Measurements from ENCODE around the gene ITIH4. TPM values are rescaled to one million over a fixed set of nuclear protein-coding genes. Genes with fewer than 3 reads are reported as not detected.

Gene ITIH4
- total and polyA plus RNA-seq, 11 donors, result 0.76 to 11.2 (median 4.2) TPM

DNA sequence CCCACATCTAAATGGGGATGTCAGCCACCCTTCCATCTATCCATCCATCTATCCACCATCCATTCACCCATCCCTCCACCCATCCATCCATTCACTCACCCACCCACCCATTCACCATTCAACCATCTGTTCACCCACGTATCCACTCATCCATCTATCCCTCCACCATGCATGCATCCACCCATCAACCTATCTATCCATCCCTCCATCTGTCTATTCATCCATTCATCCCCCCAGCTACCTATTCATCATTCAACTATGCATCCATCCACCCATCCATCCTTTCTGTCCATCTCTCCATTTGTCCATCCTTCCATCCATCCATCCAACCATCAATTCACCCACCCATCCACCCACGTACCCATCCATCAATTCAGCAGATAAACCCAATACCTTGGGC lies 21.3 kb downstream of the ITIH4 start:
- Histone ChIP-seq H3K36me3 (no peaks in the 10 kb centered on the region), H3K27ac (no peak overlapping the region), H3K27me3 (no peaks in the 10 kb centered on the region), H3K4me3 (no peak overlapping the region), H3K9me3 (no peaks in the 10 kb centered on the region), H3K4me1 (no peaks in the 10 kb centered on the region)
- ATAC-seq (no peak), DNase-seq (no peak)
- intact Hi-C loops (cut with DNase I), result no loop called here
- WGBS, 4 donors, result 73 to 86% (median 80%) methylated on average over 2 of the region's 2 CpGs
- no peak for TF ChIP-seq POLR2A (IDR thresholded peaks at IDR 0.05)

DNA sequence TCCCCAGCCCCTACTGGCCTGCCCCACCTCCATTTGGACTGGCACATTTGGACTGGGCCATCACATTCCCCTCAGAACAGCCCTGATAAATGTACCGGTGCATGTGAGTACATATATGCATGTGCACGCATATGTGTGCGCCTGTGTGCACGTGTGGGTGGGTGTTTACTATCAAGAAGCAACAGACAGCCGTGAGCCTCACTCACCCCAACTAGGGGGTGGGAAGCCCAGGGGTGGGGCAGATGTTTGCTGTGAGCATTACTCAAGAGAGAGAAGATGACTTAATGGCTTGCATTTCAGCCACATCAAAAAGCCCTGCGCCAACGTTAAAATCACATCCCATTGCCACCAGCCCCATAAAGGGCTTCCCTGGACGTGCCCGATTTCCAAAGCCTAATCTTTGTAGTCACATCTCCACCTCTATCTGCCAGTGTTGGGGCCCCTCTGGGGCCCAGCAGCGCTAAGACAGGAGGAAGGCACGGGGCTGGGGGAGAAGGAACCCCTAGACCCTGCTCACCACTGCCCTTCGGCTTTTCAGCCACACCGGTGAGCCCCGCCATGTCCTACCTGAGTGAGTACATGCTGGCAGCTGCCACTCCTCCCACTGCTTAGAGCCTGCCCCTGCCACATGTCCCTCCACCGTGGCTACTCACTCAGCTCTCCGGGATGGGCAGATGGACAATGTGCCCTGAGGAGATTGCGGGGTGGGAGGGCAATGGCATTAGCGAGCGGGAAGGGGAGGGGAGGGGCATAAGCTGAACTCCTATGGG lies 25.0 kb downstream of the ITIH4 start:
- Histone ChIP-seq H3K4me1 (no peaks in the 10 kb centered on the region), H3K9me3 (no peaks in the 10 kb centered on the region), H3K36me3 (no peaks in the 10 kb centered on the region), H3K4me3 (no peak overlapping the region), H3K27me3 (no peaks in the 10 kb centered on the region), H3K27ac (no peak overlapping the region)
- 79 to 81% (median 80%) methylated on average over 17 to 19 of the region's 19 CpGs for WGBS, 4 donors
- intact Hi-C loops (cut with DNase I), result no loop called here
- DNase-seq (no peak), ATAC-seq (no peak)
- TF ChIP-seq, protein P1, sequence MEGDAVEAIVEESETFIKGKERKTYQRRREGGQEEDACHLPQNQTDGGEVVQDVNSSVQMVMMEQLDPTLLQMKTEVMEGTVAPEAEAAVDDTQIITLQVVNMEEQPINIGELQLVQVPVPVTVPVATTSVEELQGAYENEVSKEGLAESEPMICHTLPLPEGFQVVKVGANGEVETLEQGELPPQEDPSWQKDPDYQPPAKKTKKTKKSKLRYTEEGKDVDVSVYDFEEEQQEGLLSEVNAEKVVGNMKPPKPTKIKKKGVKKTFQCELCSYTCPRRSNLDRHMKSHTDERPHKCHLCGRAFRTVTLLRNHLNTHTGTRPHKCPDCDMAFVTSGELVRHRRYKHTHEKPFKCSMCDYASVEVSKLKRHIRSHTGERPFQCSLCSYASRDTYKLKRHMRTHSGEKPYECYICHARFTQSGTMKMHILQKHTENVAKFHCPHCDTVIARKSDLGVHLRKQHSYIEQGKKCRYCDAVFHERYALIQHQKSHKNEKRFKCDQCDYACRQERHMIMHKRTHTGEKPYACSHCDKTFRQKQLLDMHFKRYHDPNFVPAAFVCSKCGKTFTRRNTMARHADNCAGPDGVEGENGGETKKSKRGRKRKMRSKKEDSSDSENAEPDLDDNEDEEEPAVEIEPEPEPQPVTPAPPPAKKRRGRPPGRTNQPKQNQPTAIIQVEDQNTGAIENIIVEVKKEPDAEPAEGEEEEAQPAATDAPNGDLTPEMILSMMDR (IDR thresholded peaks at IDR 0.05), result no peak
- no peak for TF ChIP-seq POLR2A (IDR thresholded peaks at IDR 0.05)

DNA sequence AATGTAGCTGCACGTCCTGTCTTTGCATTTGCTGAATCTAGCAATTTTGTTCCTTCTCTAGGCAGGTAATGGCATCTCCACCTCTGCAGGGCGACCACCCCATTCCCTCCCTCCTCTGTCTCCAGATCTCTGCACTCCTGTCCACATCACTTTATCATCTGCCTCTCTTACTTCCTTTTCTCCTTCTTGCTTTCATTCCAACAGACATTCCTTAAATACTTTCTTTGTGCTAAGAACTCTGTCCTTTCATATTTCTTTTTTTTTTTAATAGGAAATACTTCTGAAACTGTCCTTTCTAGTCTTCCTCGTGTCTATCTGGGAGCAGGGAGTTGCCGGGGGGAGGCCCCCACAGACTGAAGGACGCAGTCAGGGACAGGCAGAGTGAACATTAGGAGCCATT lies 28.6 kb downstream of the ITIH4 start:
- Histone ChIP-seq H3K4me3 (no peak overlapping the region), H3K27me3 (no peaks in the 10 kb centered on the region), H3K9me3 (no peaks in the 10 kb centered on the region), H3K27ac (no peak overlapping the region), H3K36me3 (no peaks in the 10 kb centered on the region), H3K4me1 (no peaks in the 10 kb centered on the region)
- WGBS, 4 donors, result 67 to 74% (median 70%) methylated on average over 5 of the region's 5 CpGs
- no peak for TF ChIP-seq POLR2A (IDR thresholded peaks at IDR 0.05)
- TF ChIP-seq, protein P1 (IDR thresholded peaks at IDR 0.05), result no peak
- DNase-seq (no peak), ATAC-seq (no peak)
- intact Hi-C loops (cut with DNase I), result no loop called here

DNA sequence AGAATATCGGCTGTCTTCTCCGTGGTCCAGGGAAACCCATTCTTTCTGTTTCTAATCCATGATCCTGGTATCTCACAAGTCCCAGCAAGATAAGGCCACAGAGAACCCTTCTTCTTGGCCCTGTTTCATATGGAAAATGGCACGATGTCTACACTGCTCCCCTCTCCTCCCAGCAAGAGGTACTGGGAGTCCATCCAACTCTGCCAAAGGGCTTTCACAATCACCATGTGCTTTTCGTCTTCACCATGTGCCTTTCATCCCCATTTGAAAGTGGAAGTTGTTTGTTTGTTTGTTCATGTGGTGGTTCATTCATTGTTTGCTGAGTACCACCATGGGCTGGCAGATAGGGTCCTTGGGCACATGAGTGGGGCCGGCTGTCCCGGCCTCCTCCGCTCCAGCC lies 30.4 kb downstream of the ITIH4 start:
- no peak for ATAC-seq
- WGBS, 4 donors, result 71 to 83% (median 79%) methylated on average over 7 of the region's 7 CpGs

More for the DNA sequence above, 30.4 kb downstream of the ITIH4 start:
- H3K4me3 ChIP-seq, result no peak overlapping the region
- no peak for DNase-seq
- no peak overlapping the region for H3K27ac ChIP-seq
- intact Hi-C loops (cut with DNase I), result no loop called here
- no peaks in the 10 kb centered on the region for H3K27me3 ChIP-seq
- H3K9me3 ChIP-seq, result no peaks in the 10 kb centered on the region
- H3K36me3 ChIP-seq, result no peaks in the 10 kb centered on the region
- no peak for TF ChIP-seq POLR2A (IDR thresholded peaks at IDR 0.05)
- TF ChIP-seq, protein P1 (IDR thresholded peaks at IDR 0.05), result no peak
- no peaks in the 10 kb centered on the region for H3K4me1 ChIP-seq

All from heart left ventricle (tissue), 16 donors.